D721Med (cell line): ENCODE data around the gene SLC16A11.

Source experiments
- DNase-seq: peaks from one replicate; pipeline ENCODE4 v3.0.0; 2011; ENCODE audit warnings: low spot score; ENCODE audit not compliant: insufficient read length
- FAIRE-seq: peaks from 2 replicates; lab custom pipeline; 2011; peaks lifted over from hg19 to GRCh38; lab: Jason Lieb, UNC
- TF ChIP-seq, protein P1 (sequence below): IDR thresholded peaks from 2 replicates; pipeline ENCODE4 v1.5.1; 2012; ENCODE audit warnings: mild to moderate bottlenecking, control low read depth; ENCODE audit not compliant: insufficient read depth; ENCODE audit errors: missing control alignments

The SLC16A11 gene

GRCh38 chr17:7022781-7023571 lies 20.9 kb downstream of the SLC16A11 start, which contains the start of gene BCL6B:
Gene BCL6B (plus strand): TSS chr17:7023050. CDS start chr17:7023672, 622 bp downstream.
- TF ChIP-seq, protein P1, sequence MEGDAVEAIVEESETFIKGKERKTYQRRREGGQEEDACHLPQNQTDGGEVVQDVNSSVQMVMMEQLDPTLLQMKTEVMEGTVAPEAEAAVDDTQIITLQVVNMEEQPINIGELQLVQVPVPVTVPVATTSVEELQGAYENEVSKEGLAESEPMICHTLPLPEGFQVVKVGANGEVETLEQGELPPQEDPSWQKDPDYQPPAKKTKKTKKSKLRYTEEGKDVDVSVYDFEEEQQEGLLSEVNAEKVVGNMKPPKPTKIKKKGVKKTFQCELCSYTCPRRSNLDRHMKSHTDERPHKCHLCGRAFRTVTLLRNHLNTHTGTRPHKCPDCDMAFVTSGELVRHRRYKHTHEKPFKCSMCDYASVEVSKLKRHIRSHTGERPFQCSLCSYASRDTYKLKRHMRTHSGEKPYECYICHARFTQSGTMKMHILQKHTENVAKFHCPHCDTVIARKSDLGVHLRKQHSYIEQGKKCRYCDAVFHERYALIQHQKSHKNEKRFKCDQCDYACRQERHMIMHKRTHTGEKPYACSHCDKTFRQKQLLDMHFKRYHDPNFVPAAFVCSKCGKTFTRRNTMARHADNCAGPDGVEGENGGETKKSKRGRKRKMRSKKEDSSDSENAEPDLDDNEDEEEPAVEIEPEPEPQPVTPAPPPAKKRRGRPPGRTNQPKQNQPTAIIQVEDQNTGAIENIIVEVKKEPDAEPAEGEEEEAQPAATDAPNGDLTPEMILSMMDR = no peak
- no peak for DNase-seq
- FAIRE-seq = no peak

GRCh38 chr17:7021993-7022778 lies 21.7 kb downstream of the SLC16A11 start:
- FAIRE-seq (no peak), DNase-seq (peak; percentile 97)
- TF ChIP-seq, protein P1 = peak; percentile 51

GRCh38 chr17:7020894-7021664 lies 22.8 kb downstream of the SLC16A11 start:
- TF ChIP-seq, protein P1 = no peak
- no peak for FAIRE-seq
- DNase-seq = no peak

DNA sequence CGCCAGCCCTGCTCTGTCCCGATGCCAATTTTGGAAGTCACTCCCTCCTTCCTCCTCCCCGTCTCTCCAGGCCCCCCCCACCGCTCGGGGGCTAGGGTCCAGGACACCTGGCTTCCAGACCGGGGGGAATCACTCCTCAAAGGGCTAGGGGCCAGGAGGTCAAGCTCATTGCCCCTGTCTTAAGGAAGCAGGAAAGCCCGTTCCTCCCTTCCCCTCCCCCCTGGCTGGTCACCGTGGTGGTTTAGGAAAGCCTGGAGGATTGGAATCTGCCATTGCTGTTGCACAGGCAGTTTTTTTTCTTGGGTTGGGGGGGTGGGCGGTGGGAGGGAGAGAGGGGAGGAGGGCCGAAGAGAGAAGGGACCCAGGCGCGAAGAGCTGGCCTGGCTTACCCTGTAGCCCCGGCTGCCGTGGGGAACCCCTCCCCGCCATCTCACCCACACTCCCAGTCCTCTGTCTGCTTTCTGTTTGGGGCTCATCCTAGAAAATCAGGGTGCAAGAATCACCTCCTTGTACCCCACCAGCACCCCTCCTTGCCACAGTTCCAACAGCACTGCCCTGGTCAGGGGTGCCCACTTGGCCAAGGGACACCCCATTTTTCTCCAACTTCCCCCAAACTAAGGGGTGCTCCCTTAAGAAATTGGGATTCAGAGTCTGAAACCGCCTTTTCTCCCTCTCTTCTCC lies 23.9 kb downstream of the SLC16A11 start:
- TF ChIP-seq, protein P1 = no peak
- no peak for DNase-seq
- no peak for FAIRE-seq

- no peak for FAIRE-seq
Observed at GRCh38 chr17:7019367-7019766, 24.5 kb downstream of the SLC16A11 start.

More at GRCh38 chr17:7019367-7019766, 24.5 kb downstream of the SLC16A11 start:
- TF ChIP-seq, protein P1 = no peak
- no peak for DNase-seq
